GM12864 (cell line): Measurements from ENCODE around the gene SPATA17.

Source experiments
- DNase-seq: peaks from one replicate; pipeline ENCODE4 v3.0.0-alpha.2; 2011; ENCODE audit warnings: low read depth
- H3K4me3 ChIP-seq: 2 replicates; pipeline ENCODE4 v1.5.1; 2011; ENCODE audit warnings: mild to moderate bottlenecking, low read depth, low read length, control low read depth
- CTCF ChIP-seq: IDR thresholded peaks from 2 replicates; pipeline ENCODE4 v1.5.1; 2011; ENCODE audit warnings: low read depth, mild to moderate bottlenecking, moderate library complexity, low read length, control low read depth, inconsistent platforms; ENCODE audit errors: missing control alignments

The SPATA17 gene

GRCh38 chr1:217871955-217872354 lies 240.8 kb downstream of the SPATA17 start:
- no peak for TF ChIP-seq CTCF
- H3K4me3 ChIP-seq = no peak overlapping the region
- DNase-seq = no peak

GRCh38 chr1:217875229-217875628 lies 244.1 kb downstream of the SPATA17 start:
- DNase-seq = no peak
- TF ChIP-seq CTCF = no peak
- H3K4me3 ChIP-seq = no peak overlapping the region

DNA sequence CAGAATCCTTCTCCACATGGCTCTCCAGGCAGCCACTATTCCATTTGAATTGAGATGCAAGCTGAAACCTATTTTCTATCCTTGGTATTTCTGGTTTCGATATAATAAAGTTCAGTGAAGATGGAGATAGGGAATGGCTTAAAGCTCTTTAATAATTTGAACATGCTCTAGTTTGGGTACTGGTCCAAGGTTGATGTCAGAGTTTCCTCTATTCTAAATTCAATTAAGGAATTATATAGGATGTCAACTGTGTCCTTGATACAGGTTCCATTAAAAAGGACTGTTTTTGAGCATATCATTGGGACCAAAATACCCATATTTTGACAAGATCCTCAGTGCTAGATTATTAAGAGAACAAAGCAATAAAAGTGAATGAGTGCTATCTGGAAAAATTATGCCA lies 245.3 kb downstream of the SPATA17 start:
- no peak overlapping the region for H3K4me3 ChIP-seq
- DNase-seq = no peak
- TF ChIP-seq CTCF = no peak

- no peak for DNase-seq
- no peak for TF ChIP-seq CTCF
Measured at GRCh38 chr1:217876896-217877295, 245.8 kb downstream of the SPATA17 start.

GRCh38 chr1:217881131-217881543 lies 250.0 kb downstream of the SPATA17 start:
- TF ChIP-seq CTCF = no peak
- H3K4me3 ChIP-seq = no peak overlapping the region
- no peak for DNase-seq

More at GRCh38 chr1:217876896-217877295, 245.8 kb downstream of the SPATA17 start:
- H3K4me3 ChIP-seq = no peak overlapping the region

GRCh38 chr1:217881607-217882332 lies 250.6 kb downstream of the SPATA17 start:
- H3K4me3 ChIP-seq = no peak overlapping the region
- DNase-seq = no peak
- TF ChIP-seq CTCF = no peak

DNA sequence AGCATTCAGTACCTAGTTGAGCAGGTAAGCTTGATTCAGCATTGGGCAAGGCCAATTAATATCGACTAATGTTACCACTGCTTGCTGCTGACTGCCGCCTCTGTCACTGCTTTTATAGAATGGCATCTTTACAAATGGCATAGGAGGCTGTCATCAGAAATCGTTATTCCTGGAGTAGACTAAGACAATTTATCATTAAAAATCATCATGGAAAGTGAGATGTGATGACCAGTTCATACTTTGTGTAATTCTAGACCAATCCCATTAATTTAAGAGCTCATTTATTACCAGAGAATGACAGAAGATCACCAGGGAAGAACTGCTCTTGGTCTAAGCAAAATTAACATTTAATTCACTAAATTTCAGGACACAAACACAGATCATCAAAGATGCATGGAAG lies 254.0 kb downstream of the SPATA17 start:
- DNase-seq = no peak
- TF ChIP-seq CTCF = no peak
- no peak overlapping the region for H3K4me3 ChIP-seq
